ENCODE results near the gene LRRC23.

- TF ChIP-seq SP1 (IDR thresholded peaks at IDR 0.05) (no peak), L3MBTL2 (conservative IDR thresholded peaks at IDR 0.05) (no peak), ZNF384 (IDR thresholded peaks at IDR 0.05) (no peak), FOXA1 (IDR thresholded peaks at IDR 0.05) (no peak), CTBP1 (IDR thresholded peaks at IDR 0.05; ENCODE audit: borderline replicate concordance) (no peak), HDGF (IDR thresholded peaks at IDR 0.05; ENCODE audit: borderline replicate concordance) (no peak), NFRKB (IDR thresholded peaks at IDR 0.05) (no peak), FOXM1 (IDR thresholded peaks at IDR 0.05; ENCODE audit: borderline replicate concordance) (no peak), SUZ12 (IDR thresholded peaks at IDR 0.05) (no peak), PKNOX1 (IDR thresholded peaks at IDR 0.05) (no peak), BHLHE40 (IDR thresholded peaks at IDR 0.05; ENCODE audit: borderline replicate concordance) (no peak), TARDBP (IDR thresholded peaks at IDR 0.05) (no peak), FOXK2 (IDR thresholded peaks at IDR 0.05) (no peak)
These were observed 56.1 kb downstream of the LRRC23 start for GRCh38 chr12:6960593-6961277.
